HepG2 (cell line): Measurements from ENCODE around the gene RLF. TPM values are rescaled to one million over a fixed set of nuclear protein-coding genes. Genes with fewer than 3 reads are reported as not detected.
A peak's percentile ranks its signal among the peaks of the same experiment; 100 is the strongest.

Experiments
- FOXA3 ChIP-seq: IDR thresholded peaks from 2 replicates; pipeline ENCODE4 v1.6.1; 2016; ENCODE audit warnings: missing genetic modification reagents, missing compliant biosample characterization
- HMG20A ChIP-seq: IDR thresholded peaks from 2 replicates; pipeline ENCODE4 v1.6.1; 2016; ENCODE audit warnings: borderline replicate concordance
- NR2C2 ChIP-seq: sonication (generic); formaldehyde crosslinking; IDR thresholded peaks from 2 replicates; pipeline ENCODE4 v1.4.0; 2020; ENCODE audit warnings: missing genetic modification reagents, mild to moderate bottlenecking, moderate library complexity, borderline replicate concordance
- RARA ChIP-seq: IDR thresholded peaks from 2 replicates; pipeline ENCODE4 v1.6.1; 2016; ENCODE audit warnings: missing genetic modification reagents, missing compliant biosample characterization
- RNF219 ChIP-seq: sonication (generic); formaldehyde crosslinking; IDR thresholded peaks from 2 replicates; pipeline ENCODE4 v1.5.0; 2020; ENCODE audit warnings: mild to moderate bottlenecking, missing genetic modification reagents
- SAP130 ChIP-seq: IDR thresholded peaks from 2 replicates; pipeline ENCODE4 v1.6.1; 2016; ENCODE audit warnings: low read depth
- SIX4 ChIP-seq: sonication (generic); formaldehyde crosslinking; IDR thresholded peaks from 2 replicates; pipeline ENCODE4 v1.4.0; 2020; ENCODE audit warnings: missing genetic modification reagents
- ZFP36L1 ChIP-seq: sonication (generic); formaldehyde crosslinking; IDR thresholded peaks from 2 replicates; pipeline ENCODE4 v1.8.0; 2022; ENCODE audit warnings: mild to moderate bottlenecking, missing genetic modification reagents, moderate library complexity
- ZNF30 ChIP-seq: sonication (generic); formaldehyde crosslinking; IDR thresholded peaks from 2 replicates; pipeline ENCODE4 v1.5.0; 2020; ENCODE audit warnings: mild to moderate bottlenecking, missing genetic modification reagents
- ZNF331 ChIP-seq: sonication (generic); formaldehyde crosslinking; IDR thresholded peaks from 2 replicates; pipeline ENCODE4 v1.4.0; 2020; ENCODE audit warnings: missing genetic modification reagents
- ZNF614 ChIP-seq: IDR thresholded peaks from 2 replicates; pipeline ENCODE4 v1.6.1; 2018; ENCODE audit warnings: missing biosample characterization, missing genetic modification reagents, inconsistent platforms, borderline replicate concordance
- ZSCAN9 ChIP-seq: IDR thresholded peaks from 2 replicates; pipeline ENCODE4 v1.6.1; 2016; ENCODE audit warnings: borderline replicate concordance
- polyA plus RNA-seq, 8 experiments: library from polyadenylated mRNA; depleted of rRNA in 3 of 8; stranded (reverse) in 7 of 8; unstranded in 1 of 8; fragments of >200 nt; fragmentation: Illumina TruSeq in 4 of 8; extraction: Trizol in 4 of 8; gene quantifications; 2 replicates each; pipeline versions ENCODE4 v1.2.1 to v1.2.3, GENCODE V29; 2011 to 2016; ENCODE audit warnings: low read depth in 4 of 8, missing spikeins in 1 of 8, mixed read lengths in 1 of 8; ENCODE audit not compliant: insufficient read depth in 1 of 8
- total RNA-seq, 5 experiments: library from RNA; depleted of rRNA; stranded (reverse); fragments of >200 nt; fragmentation: Illumina TruSeq; extraction: Trizol; gene quantifications; 2 replicates each; pipeline ENCODE4 v1.2.3, GENCODE V29; 2016; ENCODE audit warnings: low read depth in 1 of 5
- TF ChIP-seq, protein P1 (sequence below): sonication (generic); formaldehyde crosslinking; IDR thresholded peaks from 2 replicates; pipeline ENCODE4 v1.4.0; 2020; ENCODE audit warnings: missing genetic modification reagents
- TF ChIP-seq, protein P2 (sequence below): IDR thresholded peaks from 2 replicates; pipeline ENCODE4 v1.6.1; 2016; ENCODE audit warnings: low read depth, missing genetic modification reagents, missing compliant biosample characterization
- TF ChIP-seq, protein P3 (sequence below): sonication (generic); formaldehyde crosslinking; IDR thresholded peaks from 2 replicates; pipeline ENCODE4 v1.5.0; 2020; ENCODE audit warnings: mild to moderate bottlenecking, missing genetic modification reagents, borderline replicate concordance

RLF gene
- total and polyA plus RNA-seq, 2 of the 13 experiments (the other 11 are each of a cell fraction or from before 2014, with no cell fraction given) = 9.0 to 15.7 TPM

DNA sequence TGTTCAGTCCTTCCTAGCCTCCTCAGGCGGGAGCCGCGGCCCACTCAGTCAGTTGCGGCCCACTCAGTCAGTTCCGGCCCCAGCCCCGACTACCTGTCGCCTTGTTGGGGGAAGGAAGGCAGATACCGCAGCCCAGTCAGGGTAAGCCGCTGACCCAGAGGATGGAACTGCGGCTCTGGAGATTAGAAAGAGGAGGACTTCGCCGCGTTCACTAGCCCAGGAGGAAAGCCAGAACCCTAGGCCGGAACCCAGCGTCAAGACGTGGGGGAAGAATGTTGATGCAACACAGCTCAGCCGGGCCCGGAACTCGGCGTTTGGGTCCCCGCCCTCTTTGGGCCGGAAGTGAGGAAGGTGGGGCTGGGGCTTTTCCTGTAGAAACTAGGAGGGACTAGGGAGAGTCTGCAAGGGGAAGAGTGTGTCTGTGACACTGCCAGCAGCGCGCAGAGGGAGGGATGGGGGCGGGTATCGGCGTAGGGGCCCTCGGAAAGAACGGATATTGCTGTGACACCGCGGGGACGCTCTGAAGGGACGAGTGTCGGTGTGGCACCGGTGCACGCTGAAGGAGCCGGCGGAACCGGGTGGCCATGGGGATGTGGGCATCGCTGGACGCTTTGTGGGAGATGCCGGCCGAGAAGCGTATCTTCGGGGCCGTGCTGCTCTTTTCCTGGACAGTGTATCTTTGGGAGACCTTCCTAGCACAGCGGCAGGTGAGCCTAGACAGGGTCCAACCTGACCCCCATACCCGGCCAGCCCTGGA is 96.7 kb downstream of the RLF start, which contains the start of gene ZMPSTE24 (continued):
- TF ChIP-seq RNF219 (CRISPR knock-in tag) (peak; percentile 91; the same call in 1 of the 2 replicates), NR2C2 (CRISPR knock-in tag) (peak; percentile 83), SIX4 (CRISPR knock-in tag) (peak; percentile 48; the same call in 1 of the 2 replicates), ZNF331 (CRISPR knock-in tag) (peak; percentile 93), HMG20A (CRISPR knock-in tag) (no peak), ZNF30 (CRISPR knock-in tag) (no peak), RARA (CRISPR knock-in tag) (peak; percentile 58), SAP130 (CRISPR knock-in tag) (peak; percentile 99), ZSCAN9 (peak; percentile 88), ZNF614 (peak; percentile 82; the same call in 1 of the 2 replicates), FOXA3 (CRISPR knock-in tag) (peak; percentile 68), ZFP36L1 (CRISPR knock-in tag) (peak; percentile 83)
- TF ChIP-seq, protein P1, sequence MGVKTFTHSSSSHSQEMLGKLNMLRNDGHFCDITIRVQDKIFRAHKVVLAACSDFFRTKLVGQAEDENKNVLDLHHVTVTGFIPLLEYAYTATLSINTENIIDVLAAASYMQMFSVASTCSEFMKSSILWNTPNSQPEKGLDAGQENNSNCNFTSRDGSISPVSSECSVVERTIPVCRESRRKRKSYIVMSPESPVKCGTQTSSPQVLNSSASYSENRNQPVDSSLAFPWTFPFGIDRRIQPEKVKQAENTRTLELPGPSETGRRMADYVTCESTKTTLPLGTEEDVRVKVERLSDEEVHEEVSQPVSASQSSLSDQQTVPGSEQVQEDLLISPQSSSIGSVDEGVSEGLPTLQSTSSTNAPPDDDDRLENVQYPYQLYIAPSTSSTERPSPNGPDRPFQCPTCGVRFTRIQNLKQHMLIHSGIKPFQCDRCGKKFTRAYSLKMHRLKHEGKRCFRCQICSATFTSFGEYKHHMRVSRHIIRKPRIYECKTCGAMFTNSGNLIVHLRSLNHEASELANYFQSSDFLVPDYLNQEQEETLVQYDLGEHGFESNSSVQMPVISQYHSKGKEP = peak; percentile 7; the same call in 1 of the 2 replicates
- TF ChIP-seq, protein P2, sequence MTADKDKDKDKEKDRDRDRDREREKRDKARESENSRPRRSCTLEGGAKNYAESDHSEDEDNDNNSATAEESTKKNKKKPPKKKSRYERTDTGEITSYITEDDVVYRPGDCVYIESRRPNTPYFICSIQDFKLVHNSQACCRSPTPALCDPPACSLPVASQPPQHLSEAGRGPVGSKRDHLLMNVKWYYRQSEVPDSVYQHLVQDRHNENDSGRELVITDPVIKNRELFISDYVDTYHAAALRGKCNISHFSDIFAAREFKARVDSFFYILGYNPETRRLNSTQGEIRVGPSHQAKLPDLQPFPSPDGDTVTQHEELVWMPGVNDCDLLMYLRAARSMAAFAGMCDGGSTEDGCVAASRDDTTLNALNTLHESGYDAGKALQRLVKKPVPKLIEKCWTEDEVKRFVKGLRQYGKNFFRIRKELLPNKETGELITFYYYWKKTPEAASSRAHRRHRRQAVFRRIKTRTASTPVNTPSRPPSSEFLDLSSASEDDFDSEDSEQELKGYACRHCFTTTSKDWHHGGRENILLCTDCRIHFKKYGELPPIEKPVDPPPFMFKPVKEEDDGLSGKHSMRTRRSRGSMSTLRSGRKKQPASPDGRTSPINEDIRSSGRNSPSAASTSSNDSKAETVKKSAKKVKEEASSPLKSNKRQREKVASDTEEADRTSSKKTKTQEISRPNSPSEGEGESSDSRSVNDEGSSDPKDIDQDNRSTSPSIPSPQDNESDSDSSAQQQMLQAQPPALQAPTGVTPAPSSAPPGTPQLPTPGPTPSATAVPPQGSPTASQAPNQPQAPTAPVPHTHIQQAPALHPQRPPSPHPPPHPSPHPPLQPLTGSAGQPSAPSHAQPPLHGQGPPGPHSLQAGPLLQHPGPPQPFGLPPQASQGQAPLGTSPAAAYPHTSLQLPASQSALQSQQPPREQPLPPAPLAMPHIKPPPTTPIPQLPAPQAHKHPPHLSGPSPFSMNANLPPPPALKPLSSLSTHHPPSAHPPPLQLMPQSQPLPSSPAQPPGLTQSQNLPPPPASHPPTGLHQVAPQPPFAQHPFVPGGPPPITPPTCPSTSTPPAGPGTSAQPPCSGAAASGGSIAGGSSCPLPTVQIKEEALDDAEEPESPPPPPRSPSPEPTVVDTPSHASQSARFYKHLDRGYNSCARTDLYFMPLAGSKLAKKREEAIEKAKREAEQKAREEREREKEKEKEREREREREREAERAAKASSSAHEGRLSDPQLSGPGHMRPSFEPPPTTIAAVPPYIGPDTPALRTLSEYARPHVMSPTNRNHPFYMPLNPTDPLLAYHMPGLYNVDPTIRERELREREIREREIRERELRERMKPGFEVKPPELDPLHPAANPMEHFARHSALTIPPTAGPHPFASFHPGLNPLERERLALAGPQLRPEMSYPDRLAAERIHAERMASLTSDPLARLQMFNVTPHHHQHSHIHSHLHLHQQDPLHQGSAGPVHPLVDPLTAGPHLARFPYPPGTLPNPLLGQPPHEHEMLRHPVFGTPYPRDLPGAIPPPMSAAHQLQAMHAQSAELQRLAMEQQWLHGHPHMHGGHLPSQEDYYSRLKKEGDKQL = peak; percentile 31; the same call in 1 of the 2 replicates
- TF ChIP-seq, protein P3, sequence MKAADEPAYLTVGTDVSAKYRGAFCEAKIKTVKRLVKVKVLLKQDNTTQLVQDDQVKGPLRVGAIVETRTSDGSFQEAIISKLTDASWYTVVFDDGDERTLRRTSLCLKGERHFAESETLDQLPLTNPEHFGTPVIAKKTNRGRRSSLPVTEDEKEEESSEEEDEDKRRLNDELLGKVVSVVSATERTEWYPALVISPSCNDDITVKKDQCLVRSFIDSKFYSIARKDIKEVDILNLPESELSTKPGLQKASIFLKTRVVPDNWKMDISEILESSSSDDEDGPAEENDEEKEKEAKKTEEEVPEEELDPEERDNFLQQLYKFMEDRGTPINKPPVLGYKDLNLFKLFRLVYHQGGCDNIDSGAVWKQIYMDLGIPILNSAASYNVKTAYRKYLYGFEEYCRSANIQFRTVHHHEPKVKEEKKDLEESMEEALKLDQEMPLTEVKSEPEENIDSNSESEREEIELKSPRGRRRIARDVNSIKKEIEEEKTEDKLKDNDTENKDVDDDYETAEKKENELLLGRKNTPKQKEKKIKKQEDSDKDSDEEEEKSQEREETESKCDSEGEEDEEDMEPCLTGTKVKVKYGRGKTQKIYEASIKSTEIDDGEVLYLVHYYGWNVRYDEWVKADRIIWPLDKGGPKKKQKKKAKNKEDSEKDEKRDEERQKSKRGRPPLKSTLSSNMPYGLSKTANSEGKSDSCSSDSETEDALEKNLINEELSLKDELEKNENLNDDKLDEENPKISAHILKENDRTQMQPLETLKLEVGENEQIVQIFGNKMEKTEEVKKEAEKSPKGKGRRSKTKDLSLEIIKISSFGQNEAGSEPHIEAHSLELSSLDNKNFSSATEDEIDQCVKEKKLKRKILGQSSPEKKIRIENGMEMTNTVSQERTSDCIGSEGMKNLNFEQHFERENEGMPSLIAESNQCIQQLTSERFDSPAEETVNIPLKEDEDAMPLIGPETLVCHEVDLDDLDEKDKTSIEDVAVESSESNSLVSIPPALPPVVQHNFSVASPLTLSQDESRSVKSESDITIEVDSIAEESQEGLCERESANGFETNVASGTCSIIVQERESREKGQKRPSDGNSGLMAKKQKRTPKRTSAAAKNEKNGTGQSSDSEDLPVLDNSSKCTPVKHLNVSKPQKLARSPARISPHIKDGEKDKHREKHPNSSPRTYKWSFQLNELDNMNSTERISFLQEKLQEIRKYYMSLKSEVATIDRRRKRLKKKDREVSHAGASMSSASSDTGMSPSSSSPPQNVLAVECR (CRISPR knock-in tag) = peak; percentile 99
